Endothelial cell of umbilical vein (primary cell): ENCODE results near the gene JMJD7.

Experiments used
- EZH2 ChIP-seq: IDR thresholded peaks from 2 replicates; pipeline ENCODE4 v1.6.1; 2012; ENCODE audit warnings: borderline replicate concordance, low read depth, mild to moderate bottlenecking, moderate library complexity, low read length, inconsistent platforms; ENCODE audit not compliant: severe bottlenecking
- FOS ChIP-seq: IDR thresholded peaks from 2 replicates; pipeline ENCODE4 v1.6.1; 2011; ENCODE audit warnings: mild to moderate bottlenecking, low read length, moderate library complexity, borderline replicate concordance; ENCODE audit not compliant: insufficient read depth
- GATA2 ChIP-seq: IDR thresholded peaks from 2 replicates; pipeline ENCODE4 v1.7.0; 2011; ENCODE audit warnings: low read depth, mild to moderate bottlenecking, moderate library complexity, mixed read lengths, low read length; ENCODE audit not compliant: insufficient read length, insufficient read depth
- JUN ChIP-seq: IDR thresholded peaks from 2 replicates; pipeline ENCODE4 v1.6.1; 2011; ENCODE audit warnings: borderline replicate concordance, low read depth; ENCODE audit not compliant: insufficient read length, insufficient read depth
- POLR2A ChIP-seq: IDR thresholded peaks from 2 replicates; pipeline ENCODE4 v1.6.1; 2012; ENCODE audit warnings: low read depth, mild to moderate bottlenecking, control low read depth, low read length
- POLR2AphosphoS5 ChIP-seq: IDR thresholded peaks from 2 replicates; pipeline ENCODE4 v1.6.1; 2012; ENCODE audit warnings: low read depth, mild to moderate bottlenecking, control low read depth, low read length, moderate library complexity; ENCODE audit not compliant: insufficient read depth
- TF ChIP-seq, protein P1 (sequence below), 2 donors: IDR thresholded peaks; 1 replicate in 1 of 2; 2 replicates in 1 of 2; pipeline ENCODE4 v1.5.1; 2011; ENCODE audit warnings: low read length in 2 of 2, mild to moderate bottlenecking in 2 of 2, moderate library complexity in 2 of 2, control low read depth in 1 of 2, inconsistent platforms in 1 of 2, low read depth in 1 of 2; ENCODE audit not compliant: insufficient read depth in 1 of 2; ENCODE audit errors: extremely low read depth in 1 of 2
- TF ChIP-seq, protein P2 (sequence below): IDR thresholded peaks from 2 replicates; pipeline ENCODE4 v1.6.1; 2011; ENCODE audit not compliant: insufficient read depth, insufficient read length

DNA sequence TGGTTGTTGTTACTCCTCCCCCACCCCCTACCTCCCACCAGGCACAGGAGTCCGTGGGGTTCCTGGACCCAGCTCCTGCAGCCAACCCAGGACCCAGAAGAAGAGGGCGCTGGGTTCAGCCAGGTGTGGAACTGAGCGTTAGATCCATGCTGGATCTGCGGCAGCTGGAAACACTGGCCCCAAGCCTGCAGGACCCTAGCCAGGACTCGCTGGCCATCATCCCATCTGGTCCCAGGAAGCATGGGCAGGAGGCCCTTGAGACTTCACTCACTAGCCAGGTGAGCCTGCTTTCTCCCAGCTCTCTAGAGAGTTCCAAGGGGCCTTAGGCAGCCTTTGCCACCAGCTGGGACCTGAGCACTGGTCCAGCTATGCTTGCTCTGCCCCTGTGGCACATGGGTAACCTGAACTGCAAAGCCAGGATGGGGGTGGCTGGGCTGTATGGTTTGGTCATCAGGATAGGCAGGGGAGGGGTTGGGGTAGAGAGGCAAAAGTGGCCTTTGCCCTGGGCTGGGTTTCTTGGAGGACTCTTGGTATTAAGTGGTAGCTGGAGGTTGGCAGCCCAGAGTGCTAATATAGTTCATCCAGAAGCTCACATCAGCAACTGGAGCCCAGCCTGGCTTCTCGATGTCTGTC is 7.0 kb upstream of the JMJD7 start:
- TF ChIP-seq, protein P1, sequence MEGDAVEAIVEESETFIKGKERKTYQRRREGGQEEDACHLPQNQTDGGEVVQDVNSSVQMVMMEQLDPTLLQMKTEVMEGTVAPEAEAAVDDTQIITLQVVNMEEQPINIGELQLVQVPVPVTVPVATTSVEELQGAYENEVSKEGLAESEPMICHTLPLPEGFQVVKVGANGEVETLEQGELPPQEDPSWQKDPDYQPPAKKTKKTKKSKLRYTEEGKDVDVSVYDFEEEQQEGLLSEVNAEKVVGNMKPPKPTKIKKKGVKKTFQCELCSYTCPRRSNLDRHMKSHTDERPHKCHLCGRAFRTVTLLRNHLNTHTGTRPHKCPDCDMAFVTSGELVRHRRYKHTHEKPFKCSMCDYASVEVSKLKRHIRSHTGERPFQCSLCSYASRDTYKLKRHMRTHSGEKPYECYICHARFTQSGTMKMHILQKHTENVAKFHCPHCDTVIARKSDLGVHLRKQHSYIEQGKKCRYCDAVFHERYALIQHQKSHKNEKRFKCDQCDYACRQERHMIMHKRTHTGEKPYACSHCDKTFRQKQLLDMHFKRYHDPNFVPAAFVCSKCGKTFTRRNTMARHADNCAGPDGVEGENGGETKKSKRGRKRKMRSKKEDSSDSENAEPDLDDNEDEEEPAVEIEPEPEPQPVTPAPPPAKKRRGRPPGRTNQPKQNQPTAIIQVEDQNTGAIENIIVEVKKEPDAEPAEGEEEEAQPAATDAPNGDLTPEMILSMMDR (IDR thresholded peaks at IDR 0.05; ENCODE audit: extremely low read depth in 1 of 2, insufficient read depth in 1 of 2, low read depth in 1 of 2, low read length in 2 of 2), result no peak
- TF ChIP-seq POLR2AphosphoS5 (no peak), POLR2A (no peak), JUN (no peak), EZH2 (no peak), FOS (no peak), GATA2 (no peak)
- TF ChIP-seq, protein P2, sequence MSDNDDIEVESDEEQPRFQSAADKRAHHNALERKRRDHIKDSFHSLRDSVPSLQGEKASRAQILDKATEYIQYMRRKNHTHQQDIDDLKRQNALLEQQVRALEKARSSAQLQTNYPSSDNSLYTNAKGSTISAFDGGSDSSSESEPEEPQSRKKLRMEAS, result no peak
